NT2/D1 (cell line): ENCODE data around the gene AGO3.
"Not testable (repeated sequence)": the region's sequence is repeated elsewhere in the genome, so short reads cannot be mapped to it uniquely, and the experiment has no call there.

ENCODE experiments used
- DNase-seq: peaks from one replicate; pipeline ENCODE4 v3.0.0-alpha.2; 2011; ENCODE audit warnings: low read depth, low spot score
- H3K27me3 ChIP-seq: 2 replicates; pipeline ENCODE4 v1.6.0; 2011; ENCODE audit warnings: mild to moderate bottlenecking; ENCODE audit not compliant: insufficient read length, insufficient read depth
- H3K36me3 ChIP-seq: 2 replicates; pipeline ENCODE4 v1.6.1; 2011; ENCODE audit warnings: mild to moderate bottlenecking, low read length, mixed read lengths; ENCODE audit not compliant: insufficient read depth, insufficient read length
- H3K4me1 ChIP-seq: 2 replicates; pipeline ENCODE4 v1.5.1; 2011; ENCODE audit not compliant: insufficient read depth, insufficient read length
- H3K4me3 ChIP-seq: 2 replicates; pipeline ENCODE4 v1.5.1; 2011; ENCODE audit warnings: low read depth; ENCODE audit not compliant: insufficient read length
- H3K9ac ChIP-seq: 2 replicates; pipeline ENCODE4 v1.6.0; 2011; ENCODE audit warnings: low read depth; ENCODE audit not compliant: insufficient read length
- H3K9me3 ChIP-seq: 2 replicates; pipeline ENCODE4 v1.5.1; 2011; ENCODE audit warnings: mild to moderate bottlenecking, low read length; ENCODE audit not compliant: insufficient read depth
- SUZ12 ChIP-seq: IDR thresholded peaks from 2 replicates; pipeline ENCODE4 v1.6.1; 2011; ENCODE audit not compliant: insufficient read length, insufficient read depth; ENCODE audit errors: extremely low read depth
- YY1 ChIP-seq: IDR thresholded peaks from 2 replicates; pipeline ENCODE4 v1.6.1; 2011; ENCODE audit not compliant: insufficient read length, insufficient read depth
- ZNF274 ChIP-seq: IDR thresholded peaks from 2 replicates; pipeline ENCODE4 v1.6.1; 2011; ENCODE audit warnings: mild to moderate bottlenecking, low read depth, low read length

Gene AGO3

GRCh38 chr1:36016686-36017085 is 85.8 kb downstream of the AGO3 start:
- Histone ChIP-seq H3K4me1 (no peaks in the 10 kb centered on the region), H3K4me3 (no peak overlapping the region), H3K9ac (no peak overlapping the region), H3K27me3 (no peaks in the 10 kb centered on the region), H3K36me3 (peaks cover 61% of the 10 kb centered on the region), H3K9me3 (no peaks in the 10 kb centered on the region)
- no peak for TF ChIP-seq ZNF274
- DNase-seq = no peak

DNA sequence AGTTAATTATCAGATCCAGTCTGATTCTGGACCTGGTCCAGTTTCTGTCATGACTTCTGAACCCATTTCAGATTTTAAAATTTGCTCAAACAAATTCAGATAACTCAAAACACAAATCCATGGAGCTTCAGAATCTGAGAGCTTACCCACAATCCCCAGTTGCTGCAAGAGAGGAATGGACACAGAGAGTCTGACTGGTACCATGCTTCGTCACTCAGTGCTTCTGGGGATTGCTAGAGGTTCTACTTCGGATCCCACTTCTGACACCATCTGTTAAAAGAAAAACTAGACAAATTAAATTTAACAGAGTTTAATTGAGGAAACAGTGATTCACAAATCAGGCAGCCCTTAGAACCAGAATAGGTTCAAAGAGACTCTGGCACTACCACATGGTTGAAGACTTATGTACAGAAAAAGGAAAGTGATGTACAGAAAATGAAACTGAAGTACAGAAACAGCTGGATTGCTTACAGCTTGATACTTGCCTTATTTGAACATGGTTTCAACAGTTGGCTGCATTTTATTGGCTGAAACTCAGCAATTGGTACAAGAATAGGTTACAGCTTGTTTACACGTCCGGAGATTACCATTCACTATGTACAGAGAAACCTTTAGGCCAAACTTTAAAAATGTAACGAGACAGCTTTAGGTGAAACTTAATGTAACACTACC is 92.3 kb downstream of the AGO3 start:
- no peak overlapping the region for H3K9ac ChIP-seq
- H3K27me3 ChIP-seq = no peaks in the 10 kb centered on the region
- TF ChIP-seq YY1 (no peak), SUZ12 (no peak), ZNF274 (no peak)
- no peaks in the 10 kb centered on the region for H3K9me3 ChIP-seq
- H3K36me3 ChIP-seq = peaks cover 50% of the 10 kb centered on the region
- no peaks in the 10 kb centered on the region for H3K4me1 ChIP-seq
- no peak for DNase-seq
- H3K4me3 ChIP-seq = no peak overlapping the region

DNA sequence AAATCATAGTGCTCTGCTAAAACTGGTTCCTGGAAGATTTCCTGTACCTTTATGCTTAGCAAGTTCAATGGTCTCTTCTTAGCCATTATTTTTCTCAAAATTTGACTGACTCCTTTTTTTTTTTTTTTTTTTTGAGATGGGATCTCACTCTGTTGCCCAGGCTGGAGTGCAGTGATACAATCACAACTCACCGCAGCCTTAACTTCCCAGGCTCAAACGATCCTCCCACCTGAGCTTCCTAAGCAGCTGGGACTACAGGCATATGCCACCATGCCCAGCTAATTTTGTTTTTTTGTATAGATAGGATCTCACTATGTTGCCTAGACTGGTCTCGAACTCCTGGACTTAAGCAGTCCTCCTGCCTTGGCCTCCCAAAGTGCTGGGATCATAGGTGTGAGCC is 93.1 kb downstream of the AGO3 start:
- H3K36me3 ChIP-seq = peaks cover 48% of the 10 kb centered on the region
- not testable (repeated sequence) for H3K27me3 ChIP-seq, DNase-seq, H3K4me1 ChIP-seq, H3K9me3 ChIP-seq, H3K9ac ChIP-seq, H3K4me3 ChIP-seq

DNA sequence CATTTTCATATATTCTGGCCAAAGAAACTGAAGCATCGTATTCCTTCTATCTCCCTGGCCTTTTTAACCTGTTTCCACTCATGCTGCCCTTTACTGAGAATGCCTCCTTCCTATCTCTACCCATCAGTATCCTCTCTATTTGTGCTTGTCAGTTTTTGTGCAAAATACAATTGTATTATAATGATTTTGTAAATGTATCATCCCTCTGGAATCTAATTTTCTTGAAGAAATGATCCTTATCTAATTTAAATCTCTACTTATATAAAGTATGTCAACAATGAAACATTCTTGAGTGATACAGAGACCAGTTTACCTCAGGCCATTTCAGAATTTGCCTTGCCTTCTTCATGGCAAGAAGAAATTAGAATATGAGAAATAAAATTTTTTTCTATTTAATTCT is 93.9 kb downstream of the AGO3 start:
- Histone ChIP-seq H3K36me3 (peaks cover 42% of the 10 kb centered on the region), H3K9ac (no peak overlapping the region), H3K9me3 (no peaks in the 10 kb centered on the region), H3K4me3 (no peak overlapping the region), H3K4me1 (no peaks in the 10 kb centered on the region), H3K27me3 (no peaks in the 10 kb centered on the region)
- TF ChIP-seq ZNF274 (no peak), SUZ12 (no peak), YY1 (no peak)
- DNase-seq = no peak

DNA sequence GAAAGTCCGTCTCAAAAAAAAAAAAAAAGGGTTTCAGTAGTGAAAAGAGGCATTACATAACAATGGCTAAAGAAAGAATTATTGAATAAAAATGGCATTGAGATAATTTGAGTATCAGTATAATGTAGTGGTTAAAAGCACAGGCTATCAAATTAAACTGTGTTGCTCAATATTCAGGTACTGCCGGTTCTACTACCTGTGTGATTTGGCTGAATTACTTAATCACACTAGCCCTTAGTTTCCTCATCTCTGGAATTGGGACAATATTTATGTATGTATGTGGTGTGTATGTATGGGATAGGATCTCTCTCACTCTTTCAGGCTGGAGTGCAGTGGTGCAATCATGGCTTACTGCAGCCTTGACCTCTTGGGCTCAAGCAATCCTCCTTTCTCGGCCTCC is 96.9 kb downstream of the AGO3 start:
- Histone ChIP-seq H3K36me3 (peaks cover 48% of the 10 kb centered on the region), H3K9ac (no peak overlapping the region), H3K27me3 (no peaks in the 10 kb centered on the region), H3K4me3 (no peak overlapping the region), H3K9me3 (no peaks in the 10 kb centered on the region), H3K4me1 (no peaks in the 10 kb centered on the region)
- TF ChIP-seq YY1 (no peak), SUZ12 (no peak), ZNF274 (no peak)
- no peak for DNase-seq

DNA sequence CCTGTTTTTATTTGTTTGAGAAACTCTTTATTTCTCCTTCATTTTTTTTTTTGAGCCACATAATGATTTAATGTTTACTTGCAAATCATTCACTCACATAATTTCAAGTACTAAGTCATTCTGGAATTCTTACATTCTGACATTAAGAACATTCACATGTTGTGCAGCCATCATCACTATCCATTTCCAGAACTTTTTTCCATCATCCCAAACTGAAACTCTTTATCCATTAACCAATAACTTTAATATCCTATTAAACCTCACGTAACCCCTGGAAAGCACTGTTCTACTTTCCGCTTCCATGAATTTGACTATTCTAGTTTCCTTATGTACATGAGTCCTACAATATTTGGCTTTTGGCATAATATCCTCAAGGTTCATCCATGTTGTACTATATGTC is 100.5 kb downstream of the AGO3 start:
- Histone ChIP-seq H3K27me3 (no peaks in the 10 kb centered on the region), H3K4me3 (no peak overlapping the region), H3K4me1 (no peaks in the 10 kb centered on the region), H3K36me3 (peaks cover 45% of the 10 kb centered on the region), H3K9ac (no peak overlapping the region), H3K9me3 (no peaks in the 10 kb centered on the region)
- no peak for TF ChIP-seq SUZ12
- no peak for TF ChIP-seq ZNF274
- no peak for DNase-seq

GRCh38 chr1:36034692-36035091 is 103.8 kb downstream of the AGO3 start:
- Histone ChIP-seq H3K9me3 (no peaks in the 10 kb centered on the region), H3K27me3 (no peaks in the 10 kb centered on the region), H3K36me3 (peaks cover 35% of the 10 kb centered on the region), H3K4me3 (no peak overlapping the region), H3K4me1 (no peaks in the 10 kb centered on the region), H3K9ac (no peak overlapping the region)
- DNase-seq = no peak
- TF ChIP-seq YY1 (no peak), ZNF274 (no peak)

DNA sequence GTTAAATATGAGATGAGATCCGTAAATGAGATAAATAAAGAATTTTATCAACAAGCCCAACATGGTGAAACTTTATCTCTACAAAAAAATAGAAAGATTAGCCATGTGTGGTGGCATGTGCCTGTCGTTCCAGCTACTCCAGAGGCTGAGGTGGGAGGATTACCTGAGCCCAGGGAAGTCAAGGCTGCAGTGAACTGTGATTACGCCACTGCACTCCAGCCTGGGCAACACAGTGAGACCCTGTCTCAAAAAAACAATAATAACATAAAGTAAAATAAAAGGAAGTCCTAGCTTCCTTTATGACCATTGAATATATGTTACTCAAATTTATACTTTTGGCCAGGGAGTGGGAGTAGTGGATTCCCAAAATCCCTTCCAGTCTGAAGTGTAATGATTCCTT is 104.2 kb downstream of the AGO3 start:
- no peak overlapping the region for H3K4me3 ChIP-seq
- no peaks in the 10 kb centered on the region for H3K27me3 ChIP-seq
- no peak for DNase-seq
- H3K9ac ChIP-seq = no peak overlapping the region
- TF ChIP-seq SUZ12 (no peak), ZNF274 (no peak), YY1 (no peak)
- no peaks in the 10 kb centered on the region for H3K9me3 ChIP-seq
- peaks cover 40% of the 10 kb centered on the region for H3K36me3 ChIP-seq
- H3K4me1 ChIP-seq = no peaks in the 10 kb centered on the region
